ENCODE measurements around the gene DNMT3B.

DNA sequence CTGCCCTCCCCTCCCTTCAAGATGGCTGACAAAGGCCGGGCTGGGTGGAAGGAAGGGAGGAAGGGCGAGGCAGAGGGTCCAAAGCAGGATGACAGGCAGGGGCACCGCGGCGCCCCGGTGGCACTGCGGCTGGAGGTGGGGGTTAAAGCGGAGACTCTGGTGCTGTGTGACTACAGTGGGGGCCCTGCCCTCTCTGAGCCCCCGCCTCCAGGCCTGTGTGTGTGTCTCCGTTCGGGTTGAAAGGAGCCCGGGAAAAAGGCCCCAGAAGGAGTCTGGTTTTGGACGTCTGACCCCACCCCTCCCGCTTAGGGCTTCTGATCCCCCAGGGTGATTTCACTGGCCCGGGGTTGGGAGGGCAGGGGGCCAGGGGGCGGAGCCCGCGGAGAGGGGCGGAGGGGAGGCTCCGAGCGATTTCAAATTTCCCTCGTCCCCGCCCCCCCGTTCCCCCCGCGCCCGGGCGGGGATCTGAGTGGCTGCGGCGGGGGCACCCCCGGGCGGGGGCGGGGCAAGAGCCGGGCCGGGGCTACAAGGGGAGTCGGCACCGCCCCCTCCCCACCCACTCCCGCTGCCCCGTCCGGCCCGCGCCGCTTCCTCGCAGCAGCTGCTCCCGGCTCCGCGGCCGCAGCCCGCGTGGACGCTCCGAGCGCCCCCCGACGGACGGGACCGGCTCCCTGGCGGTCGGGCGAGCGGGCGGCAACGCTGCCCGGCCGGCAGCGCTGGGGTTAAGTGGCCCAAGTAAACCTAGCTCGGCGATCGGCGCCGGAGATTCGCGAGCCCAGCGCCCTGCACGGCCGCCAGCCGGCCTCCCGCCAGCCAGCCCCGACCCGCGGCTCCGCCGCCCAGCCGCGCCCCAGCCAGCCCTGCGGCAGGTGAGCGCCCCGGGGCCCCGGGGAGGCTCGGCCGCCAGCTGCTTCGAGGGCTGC is at the start of gene DNMT3B:
- TF ChIP-seq CTCF (IDR thresholded peaks at IDR 0.05), result no peak
- TF ChIP-seq POLR2A (IDR thresholded peaks at IDR 0.05), result no peak
